Stimulated activated CD8-positive, alpha-beta memory T cell treated with anti-CD3 and anti-CD28 coated beads, Interleukin-12 subunit alpha, Interleukin-12 subunit beta, amount 100 ng/mL, for 1 hour (primary cell): ENCODE data around the gene GFRA1.

ENCODE experiments used
- DNase-seq: peaks from one replicate; pipeline ENCODE4 v3.0.0-alpha.2; 2020; ENCODE audit warnings: low read depth

GFRA1 gene

DNA sequence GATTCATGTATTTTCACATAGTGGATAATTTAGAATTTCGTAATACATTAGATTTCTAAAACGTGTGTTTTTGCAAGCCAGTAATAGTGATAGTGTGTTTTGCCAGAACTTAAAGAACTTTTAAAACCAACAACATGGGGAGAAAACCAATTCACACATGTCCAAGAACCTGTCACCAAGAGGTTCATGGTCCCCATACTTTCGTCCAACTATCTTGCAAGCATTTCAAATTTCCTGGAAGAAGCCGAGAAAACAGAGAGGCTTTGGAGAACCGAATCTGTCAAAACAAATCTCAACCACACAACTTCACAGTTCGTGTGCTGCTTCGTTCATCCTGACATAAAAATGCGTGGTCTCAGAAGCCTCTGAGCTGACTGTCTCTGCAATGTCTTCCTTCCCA, 31.9 kb downstream of the GFRA1 start:
- no peak for DNase-seq

DNA sequence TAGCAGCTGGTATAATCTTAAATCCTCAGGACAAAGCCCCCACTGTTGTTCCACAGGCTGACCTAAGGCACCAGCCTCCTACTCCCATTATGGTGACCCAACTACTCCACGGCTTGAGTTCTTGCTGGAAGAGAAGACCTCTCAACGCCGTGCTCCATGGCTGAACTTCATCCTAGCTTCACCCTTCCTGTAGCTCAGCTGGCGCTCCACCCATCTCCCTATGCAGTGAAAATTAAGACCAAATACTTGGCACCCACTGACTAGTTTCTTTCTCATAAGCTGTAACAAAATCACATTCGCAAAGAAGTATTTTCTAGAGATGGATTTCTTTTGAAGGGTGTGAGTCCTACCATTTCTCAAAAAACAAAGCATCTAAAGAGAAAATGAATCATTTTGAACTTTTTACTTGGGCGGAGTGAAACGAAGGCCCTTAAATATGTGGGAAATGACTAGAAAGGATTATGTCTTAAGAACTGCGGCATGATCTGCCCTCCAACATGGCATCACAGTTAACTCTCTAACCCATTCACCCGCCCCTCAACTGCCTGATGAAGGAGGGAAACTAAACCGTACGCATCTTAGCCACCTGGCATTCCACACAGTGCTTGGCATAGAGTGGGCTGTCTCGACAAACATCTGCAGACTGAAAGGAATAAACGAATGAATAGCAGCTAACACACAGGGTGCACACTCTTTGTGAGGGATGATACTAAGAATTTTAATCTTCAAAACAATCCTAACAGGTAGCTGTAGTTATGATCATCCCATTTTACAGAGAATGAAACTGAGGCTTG, 32.7 kb downstream of the GFRA1 start:
- DNase-seq, result no peak

DNA sequence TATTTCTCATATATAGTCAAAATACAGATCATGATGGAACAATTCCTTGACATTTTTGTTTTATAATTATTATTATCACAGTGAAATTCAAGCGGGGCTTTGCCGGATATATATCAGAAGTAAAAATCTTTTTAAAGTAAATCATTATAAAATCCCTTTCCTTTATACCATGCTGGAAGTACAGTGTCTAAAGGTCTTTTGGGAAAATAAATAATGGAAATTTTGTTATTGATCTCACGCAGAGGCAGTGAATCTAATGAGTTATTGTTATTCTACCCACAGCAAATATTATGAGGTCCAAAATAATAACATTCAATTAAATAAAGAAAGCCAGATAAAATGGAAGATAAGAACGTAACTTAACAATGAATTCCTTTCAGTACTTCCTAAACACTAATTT, 33.8 kb downstream of the GFRA1 start:
- no peak for DNase-seq

DNA sequence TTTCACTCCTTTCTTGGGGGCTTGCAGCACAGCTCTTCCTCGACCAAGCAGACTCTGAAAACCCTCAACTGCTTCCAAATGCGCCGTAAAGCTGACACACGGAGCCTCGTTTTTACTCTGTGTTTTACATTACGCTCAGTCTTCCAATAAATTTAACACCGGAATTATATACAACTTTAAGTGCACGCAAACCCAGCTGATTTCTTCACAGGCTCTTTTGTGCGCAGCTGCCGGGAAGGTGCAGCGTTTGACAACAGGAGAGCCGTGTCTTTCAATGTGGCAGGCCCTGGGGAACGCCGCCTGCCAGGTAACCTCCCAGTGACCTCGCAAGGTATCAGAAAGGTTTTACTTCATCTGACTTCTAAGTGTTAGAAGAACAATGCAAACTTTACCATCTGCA, 35.0 kb downstream of the GFRA1 start:
- no peak for DNase-seq

DNA sequence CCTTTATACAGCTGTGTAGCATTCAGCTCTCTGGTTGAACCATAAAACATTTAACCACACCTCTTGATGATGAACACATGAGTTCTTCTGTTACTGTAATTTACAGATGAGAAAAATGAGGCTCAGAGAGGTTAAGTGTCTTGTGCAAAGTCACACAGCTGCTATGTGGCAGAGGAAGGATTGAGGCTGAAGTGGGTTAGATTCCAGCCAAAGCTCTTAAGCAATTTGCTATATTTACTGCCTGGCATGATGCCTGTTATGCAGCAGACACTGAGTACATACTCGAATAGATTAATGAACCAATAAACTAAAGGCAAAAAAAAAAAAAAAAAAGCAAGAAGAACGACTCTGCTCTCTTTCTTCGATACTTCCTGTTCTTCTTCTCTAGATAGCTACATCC, 35.7 kb downstream of the GFRA1 start:
- DNase-seq, result no peak

DNA sequence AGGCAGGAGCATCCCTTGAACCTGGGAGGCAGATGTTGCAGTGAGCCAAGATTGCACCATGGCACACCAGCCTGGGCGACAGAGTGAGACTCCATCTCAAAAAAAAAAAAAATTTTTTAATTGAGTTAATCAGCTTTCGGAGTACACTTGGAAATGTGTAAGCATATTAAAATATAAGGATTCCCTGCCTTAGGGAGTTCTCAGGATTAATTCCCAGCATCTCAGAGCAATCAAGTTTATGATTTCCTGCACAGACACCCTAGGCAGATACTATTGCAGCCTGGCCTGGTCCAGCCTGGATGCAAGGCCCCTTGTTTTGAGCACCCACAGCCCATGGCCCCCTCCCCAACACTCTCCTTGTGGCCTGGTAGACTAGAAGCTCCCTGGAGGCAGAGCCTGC, 39.8 kb downstream of the GFRA1 start:
- no peak for DNase-seq

DNA sequence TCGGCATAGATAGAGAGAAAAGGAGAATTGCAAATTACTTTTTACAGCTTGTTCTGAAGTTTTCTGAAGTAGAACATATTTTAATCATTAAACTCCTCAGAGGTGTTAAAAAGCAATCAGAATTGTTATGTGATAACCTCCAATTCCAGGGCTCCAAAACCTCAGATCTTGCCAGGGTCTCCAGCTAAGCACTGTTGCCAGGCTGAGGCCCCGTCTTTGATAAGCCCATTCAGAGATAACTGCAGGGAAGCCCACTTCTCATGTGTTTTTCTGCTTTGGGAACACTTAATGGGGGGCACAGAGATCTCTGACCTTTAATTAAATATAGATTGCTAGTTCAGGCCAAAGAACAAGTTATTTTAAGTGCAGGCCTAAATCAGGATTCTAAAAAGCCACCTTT, 40.4 kb downstream of the GFRA1 start:
- no peak for DNase-seq

DNA sequence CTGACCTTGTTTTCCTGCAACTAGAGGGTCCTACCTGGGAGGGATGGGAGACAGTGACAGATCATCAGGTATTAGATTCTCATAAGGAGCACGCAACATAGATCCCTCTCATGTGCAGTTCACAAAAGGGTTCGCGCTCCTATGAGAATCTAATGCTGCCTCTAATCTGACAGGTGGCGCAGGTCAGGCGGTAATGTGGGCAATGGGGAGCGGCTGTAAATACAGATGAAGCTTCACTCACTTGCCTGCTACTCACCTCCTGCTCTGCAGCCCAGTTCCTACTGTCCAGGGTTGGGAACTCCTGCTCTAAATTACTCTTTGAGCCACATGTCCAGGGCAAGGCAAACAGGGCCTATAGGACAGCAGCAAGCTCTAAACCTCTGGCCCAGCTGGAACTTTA, 46.2 kb downstream of the GFRA1 start:
- DNase-seq, result no peak

DNA sequence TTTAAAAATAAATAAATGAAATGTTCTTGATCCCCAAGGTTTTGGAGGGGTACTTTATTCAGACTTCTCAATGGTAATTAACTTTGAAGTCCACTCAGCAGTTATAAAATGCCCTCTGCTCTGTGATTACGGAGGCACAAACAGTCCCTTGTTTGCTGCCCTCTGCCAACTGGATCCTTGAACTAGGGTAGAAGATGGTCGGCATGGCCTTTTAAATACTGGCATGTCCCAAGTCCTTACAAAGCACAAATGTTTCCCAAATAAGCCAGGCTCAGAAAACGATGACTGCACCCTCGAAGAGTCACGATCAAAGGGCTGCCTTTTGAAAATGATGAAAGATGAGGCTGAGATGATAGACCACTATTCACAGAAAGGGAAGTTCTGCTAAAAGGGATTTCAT, 47.0 kb downstream of the GFRA1 start:
- no peak for DNase-seq

DNA sequence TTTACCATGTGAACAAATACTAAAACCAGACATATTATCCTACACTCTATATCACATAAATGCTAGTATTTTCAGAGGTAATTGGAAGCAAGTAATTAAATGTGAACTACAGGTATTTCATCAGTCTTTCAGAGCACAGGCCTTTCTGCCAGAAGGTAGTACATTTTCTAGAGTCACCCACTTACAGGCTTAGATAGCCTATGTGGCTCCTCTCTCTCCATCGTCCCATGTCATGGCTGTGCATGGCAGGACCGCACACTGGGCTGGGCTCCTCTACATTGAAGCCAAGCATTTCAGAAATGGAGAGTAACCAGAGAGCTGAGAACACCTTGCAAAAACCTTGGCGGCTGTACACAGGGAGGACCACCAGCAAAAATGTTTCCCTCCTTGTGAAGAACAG, 49.7 kb downstream of the GFRA1 start:
- DNase-seq, result no peak

DNA sequence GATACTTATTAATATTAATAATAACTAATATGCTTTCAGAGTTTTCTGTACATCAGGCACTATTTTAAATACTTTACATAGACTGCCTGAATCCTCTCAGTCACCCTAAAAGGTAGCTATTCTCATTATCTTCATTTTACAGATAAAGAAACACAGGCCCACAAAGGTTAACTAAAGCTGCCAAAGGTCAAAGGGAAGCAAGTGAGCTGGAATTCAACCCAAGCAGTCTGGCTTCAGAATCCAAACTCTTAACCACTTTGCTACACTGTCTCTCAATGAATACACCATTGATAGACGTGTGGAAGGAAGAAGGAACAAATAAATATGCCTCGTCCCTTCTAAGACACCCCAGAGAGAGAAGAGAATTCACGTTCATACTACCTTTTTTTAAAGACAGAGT, 52.0 kb downstream of the GFRA1 start:
- DNase-seq, result no peak

DNA sequence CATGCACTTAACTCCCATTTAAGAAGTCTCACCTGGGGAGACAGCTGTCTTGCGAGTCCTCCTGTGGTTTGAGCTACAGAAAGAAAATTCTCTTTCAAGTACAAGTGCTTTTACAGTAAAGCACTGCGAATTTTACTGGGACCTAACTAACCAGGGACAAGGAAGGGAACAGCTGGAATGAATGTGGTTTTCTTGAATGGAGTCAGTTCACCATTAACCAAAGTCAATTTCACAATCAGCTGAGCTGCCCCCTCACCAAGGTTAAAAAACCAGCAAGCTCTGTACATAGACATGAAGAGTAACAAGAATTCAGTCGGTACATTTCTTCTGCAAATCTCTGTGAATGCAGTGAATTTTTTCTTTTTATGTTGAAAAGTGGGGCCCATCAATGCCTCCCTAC, 56.3 kb downstream of the GFRA1 start:
- DNase-seq, result no peak

DNA sequence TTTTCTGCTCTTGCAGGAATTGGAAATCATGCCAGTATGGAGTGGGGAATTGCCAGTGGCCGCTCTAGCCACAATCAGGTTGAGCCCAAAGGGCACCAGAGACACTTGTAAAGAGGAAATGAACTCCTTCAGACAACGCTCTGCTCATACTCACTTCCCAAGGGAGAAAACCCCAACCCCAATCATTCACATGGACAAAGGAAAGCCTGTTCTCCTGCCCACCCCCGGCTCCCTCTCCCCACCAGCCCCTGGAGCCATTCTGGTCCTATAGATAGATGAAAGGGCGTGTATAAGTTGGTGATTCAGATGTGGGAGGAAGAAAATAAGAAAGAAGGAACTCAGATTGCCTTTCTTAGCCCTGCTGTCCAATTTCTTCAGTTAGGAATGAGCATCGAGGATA, 57.4 kb downstream of the GFRA1 start:
- DNase-seq, result no peak

DNA sequence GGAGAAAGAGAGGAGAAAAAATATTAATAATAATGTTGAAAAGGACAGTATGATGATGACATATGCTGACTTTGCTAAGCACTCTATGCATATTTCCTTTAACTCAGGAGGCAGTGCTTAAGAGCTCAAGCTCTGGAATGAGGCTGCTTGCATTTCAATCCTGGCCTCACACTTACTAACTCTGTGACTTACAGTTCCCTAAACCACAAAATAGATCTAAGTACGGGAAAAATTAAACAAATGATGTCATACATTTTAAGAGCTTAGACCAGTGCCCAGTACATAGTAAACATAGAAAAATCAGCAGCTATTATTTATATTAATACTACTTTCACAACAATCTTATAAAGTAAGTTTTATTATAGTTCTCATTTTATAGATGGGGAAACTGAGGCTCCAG, 61.3 kb downstream of the GFRA1 start:
- DNase-seq, result no peak

DNA sequence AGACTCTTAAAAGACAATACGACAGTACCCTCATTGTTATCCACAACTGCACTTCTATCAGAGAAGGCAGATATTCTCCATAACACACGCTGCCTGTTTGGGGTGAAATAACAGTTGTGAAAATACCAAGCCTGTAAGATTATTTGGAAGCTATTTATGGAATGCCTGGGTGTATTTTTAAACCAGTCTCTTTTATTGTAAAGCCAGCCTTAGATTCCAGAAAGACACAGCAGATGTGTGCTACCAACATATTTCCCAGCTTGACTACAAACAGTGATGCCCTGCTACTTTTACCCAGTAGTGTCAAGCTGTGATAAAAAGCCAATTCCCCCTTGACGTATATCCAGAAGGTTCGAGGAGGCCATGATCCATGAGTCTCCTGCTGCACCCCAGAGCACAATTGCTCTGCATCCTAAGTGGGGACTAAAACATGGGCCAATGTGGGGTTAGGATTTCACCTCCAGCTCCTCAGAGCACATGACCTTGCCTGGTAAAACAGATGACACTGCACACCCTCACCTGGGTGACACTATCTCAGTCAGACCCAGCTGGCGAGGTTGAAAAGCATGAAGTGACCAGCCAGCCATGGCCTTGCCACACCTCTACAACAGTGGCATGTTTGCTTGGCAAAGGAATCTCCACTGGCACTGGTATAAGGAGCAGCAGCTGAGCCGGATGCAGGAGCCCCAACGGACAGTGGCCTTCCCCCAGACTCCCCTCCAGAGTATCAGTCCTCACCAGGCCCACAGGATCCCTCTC, 62.2 kb downstream of the GFRA1 start:
- DNase-seq, result no peak

DNA sequence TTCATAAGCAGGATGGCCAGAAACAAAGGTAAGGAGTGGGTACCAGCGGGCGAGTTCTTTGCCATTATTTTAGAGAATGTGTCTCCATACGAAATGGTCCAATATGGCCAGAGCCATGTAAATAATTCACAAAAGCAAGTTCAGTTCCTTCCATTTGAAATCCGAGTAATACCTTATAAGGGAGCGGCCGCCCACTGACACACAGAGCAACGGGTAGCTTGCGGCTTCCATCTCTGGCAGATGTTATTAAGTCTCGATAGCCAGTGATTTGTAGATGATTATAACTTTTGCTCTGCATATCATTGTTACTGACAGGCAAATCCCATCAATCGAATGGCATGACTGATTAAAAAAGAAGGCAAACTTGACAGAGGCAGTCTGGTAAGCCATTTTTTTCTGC, 63.2 kb downstream of the GFRA1 start:
- no peak for DNase-seq

DNA sequence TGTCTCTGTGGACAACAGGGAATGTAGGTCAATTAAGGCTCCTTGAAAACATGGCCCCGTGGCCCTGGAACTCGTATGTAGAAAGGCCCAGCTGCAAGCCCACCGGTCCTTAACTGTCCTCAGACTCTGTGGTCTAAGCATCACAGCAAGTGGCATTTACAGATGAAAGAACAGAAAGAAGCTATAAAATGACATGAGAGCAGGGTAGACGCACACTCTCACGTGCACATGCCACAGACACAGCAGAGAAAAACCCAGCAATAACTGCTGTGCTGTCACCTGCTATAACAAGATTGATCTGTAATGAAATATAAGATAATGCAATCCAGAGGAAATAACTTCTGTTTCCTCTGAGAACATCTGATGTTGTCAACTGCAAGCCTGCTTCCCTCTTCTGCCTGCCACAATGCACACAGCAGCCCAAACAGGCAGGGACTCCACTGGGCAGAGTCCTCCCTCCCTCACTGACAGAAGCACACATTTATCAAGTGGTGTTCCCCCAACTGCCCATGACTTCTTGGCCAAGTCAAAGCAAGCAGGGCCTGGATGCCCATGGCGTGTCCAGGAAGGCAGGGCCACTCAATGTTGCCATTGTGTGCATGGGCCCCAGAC, 63.9 kb downstream of the GFRA1 start:
- no peak for DNase-seq

DNA sequence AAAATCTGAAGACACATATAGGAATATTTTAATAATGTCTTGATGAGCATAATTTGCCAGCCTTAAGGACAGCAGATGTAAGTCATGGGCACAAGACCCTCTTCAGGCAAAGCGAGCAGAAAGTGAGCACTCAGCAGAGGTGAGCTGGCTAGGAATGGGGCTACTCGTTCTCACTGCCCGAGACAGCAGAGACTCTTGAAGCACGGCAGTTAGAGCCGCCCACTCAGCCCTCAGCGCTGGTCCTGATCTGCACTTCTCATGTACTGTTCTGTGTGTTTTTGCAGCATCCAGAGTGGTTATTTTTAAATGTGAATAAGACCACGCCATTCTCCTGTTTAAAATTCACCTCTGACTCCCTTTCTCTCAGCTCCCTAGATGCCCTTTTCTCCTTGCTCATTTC, 65.3 kb downstream of the GFRA1 start:
- no peak for DNase-seq

DNA sequence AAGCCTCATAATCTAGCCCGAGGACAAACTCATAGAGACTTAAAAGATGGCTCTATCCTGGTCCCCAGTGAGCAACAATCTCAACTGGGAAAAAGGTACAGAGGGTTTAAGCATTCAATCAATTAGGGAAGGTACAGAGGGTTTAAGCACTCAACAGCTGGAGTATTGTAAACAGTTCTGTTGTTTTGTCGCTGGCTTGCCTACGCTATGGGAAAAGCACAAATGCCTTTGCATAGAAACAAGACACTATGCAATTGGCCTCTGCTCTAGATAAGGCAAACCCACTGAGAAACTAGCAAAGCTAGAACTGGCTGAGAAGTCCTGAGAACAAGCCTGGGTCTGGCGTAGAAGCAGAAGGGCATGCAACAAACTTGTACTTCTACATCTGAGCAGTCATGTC, 69.3 kb downstream of the GFRA1 start:
- DNase-seq, result no peak

DNA sequence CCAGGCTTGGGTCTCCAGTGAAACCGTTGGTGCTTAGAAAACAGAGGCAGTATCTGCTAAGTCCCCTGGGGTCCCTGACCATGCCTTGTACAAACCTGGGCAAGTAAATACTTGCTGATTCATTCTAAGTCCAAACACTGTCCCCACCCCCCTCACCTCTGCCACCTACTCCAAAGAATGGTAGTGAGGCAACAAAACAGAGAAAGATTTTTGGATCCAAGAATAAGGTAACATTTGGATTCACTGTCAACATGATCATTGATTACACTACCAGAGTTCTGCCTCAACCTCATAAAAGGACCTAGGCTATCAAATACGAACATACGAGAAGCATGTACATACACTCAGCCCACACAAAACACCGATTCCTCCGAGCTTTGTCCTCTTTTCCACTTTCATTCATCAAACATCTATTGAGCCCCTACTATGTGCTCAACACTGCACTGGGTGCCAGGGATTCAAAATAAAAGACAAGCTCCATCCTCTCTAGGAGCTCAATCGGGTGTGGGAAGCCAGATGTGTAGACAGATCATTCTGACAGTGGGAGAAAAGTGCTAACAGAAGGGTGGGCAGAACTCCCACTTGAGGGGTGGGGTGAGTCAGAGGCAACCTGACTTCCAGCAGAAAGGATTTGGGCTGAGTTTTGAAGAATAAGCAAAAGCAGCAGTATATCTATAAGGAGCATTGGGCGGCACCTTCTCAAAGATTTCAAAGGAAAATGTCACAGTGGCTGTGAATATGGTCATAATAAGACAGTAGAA, 71.2 kb downstream of the GFRA1 start:
- DNase-seq, result no peak

DNA sequence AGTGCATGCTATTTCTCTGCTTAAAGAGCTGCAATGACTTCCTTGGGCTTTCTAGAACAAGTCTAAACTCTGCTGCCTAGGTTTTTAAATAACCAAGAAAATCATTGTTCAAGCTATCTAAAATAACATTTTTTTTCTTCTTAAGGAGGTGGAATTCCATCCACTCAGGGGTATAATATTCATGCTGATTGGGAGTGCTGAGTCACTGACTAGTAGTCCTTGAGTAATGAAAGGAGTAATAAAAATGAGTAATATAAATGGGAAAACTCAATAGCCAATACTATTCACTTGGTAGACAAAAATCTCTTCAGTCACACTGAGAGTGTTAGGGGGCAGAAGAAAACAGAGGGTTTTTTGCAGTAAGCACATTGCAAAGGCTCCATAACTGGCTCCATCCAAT, 72.0 kb downstream of the GFRA1 start:
- no peak for DNase-seq

DNA sequence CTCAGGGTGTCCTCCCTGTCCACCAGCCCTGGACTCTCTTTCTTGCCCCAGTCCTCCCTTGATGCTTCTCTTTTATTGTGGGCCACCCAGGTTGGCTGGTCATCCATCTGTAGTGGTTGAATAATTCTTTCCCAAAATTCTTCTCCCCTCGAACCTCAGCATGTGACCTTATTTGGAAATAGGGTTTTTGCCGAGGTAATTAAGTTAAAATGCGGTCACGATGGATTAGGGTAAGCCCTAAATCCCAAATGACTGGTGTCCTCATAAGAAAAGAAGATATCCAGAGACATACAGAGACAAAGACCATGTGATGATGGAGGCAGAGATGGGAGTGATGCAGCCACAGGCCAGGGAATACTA, 74.3 kb downstream of the GFRA1 start:
- DNase-seq, result no peak
